WTC11 (cell line): ENCODE results near the gene RYR2. TPM values are rescaled to one million over a fixed set of nuclear protein-coding genes. Genes with fewer than 3 reads are reported as not detected.

Experiments used
- ATAC-seq: fragments of 200-7000 bp; cut with Tn5 transposase; 2 replicates; pipeline ENCODE4 v1.10.0; 2021; ENCODE audit warnings: mild to moderate bottlenecking, moderate library complexity
- CTCF ChIA-PET: fragments of 300-600 bp; sonication (Branson Sonifier 250); formaldehyde crosslinking; loops from one replicate; lab custom pipeline; 2021; ENCODE audit warnings: antibody characterized with exemption; lab: Charles Lee
- POLR2A ChIA-PET: fragments of 350-600 bp; sonication (Branson Sonifier 250); formaldehyde crosslinking; loops from one replicate; lab custom pipeline; 2021; ENCODE audit warnings: antibody characterized with exemption; lab: Charles Lee
- DNase-seq: peaks from one replicate; pipeline ENCODE4 v3.0.0; 2021; ENCODE audit warnings: low spot score
- H3K27ac Mint-ChIP-seq: 2 replicates; pipeline ENCODE4 v1.8.0; 2021; ENCODE audit warnings: mixed read lengths
- H3K27me3 Mint-ChIP-seq: 2 replicates; pipeline ENCODE4 v1.8.0; 2021; ENCODE audit warnings: low read depth, mild to moderate bottlenecking, moderate library complexity, mixed read lengths
- H3K36me3 Mint-ChIP-seq: 2 replicates; pipeline ENCODE4 v1.8.0; 2021; ENCODE audit warnings: mixed read lengths
- H3K4me1 Mint-ChIP-seq: 2 replicates; pipeline ENCODE4 v1.8.0; 2022; ENCODE audit warnings: mixed read lengths
- H3K4me3 Mint-ChIP-seq: 2 replicates; pipeline ENCODE4 v1.8.0; 2021; ENCODE audit warnings: mild to moderate bottlenecking, moderate library complexity, mixed read lengths
- H3K9me3 Mint-ChIP-seq: 2 replicates; pipeline ENCODE4 v1.8.0; 2021; ENCODE audit warnings: mixed read lengths
- ATF1 ChIP-seq: sonication (generic); formaldehyde crosslinking; IDR thresholded peaks from 2 replicates; pipeline ENCODE4 v1.8.1; 2023; ENCODE audit warnings: mild to moderate bottlenecking, moderate library complexity, missing genetic modification reagents
- ESRRA ChIP-seq: sonication (generic); formaldehyde crosslinking; IDR thresholded peaks from 2 replicates; pipeline ENCODE4 v1.8.1; 2022; ENCODE audit warnings: mild to moderate bottlenecking, missing genetic modification reagents, borderline replicate concordance
- GABPB1 ChIP-seq: sonication (generic); formaldehyde crosslinking; IDR thresholded peaks from 2 replicates; pipeline ENCODE4 v1.8.1; 2023; ENCODE audit warnings: mild to moderate bottlenecking, missing genetic modification reagents
- HMGA2 ChIP-seq: fragments of 250-450 bp; sonication (Bioruptor Pico); IDR thresholded peaks from 2 replicates; pipeline ENCODE4 v1.4.0; 2021; ENCODE audit warnings: mild to moderate bottlenecking, moderate library complexity
- NFYB ChIP-seq: sonication (generic); formaldehyde crosslinking; conservative IDR thresholded peaks from 2 replicates; pipeline ENCODE4 v1.8.0; 2022; ENCODE audit warnings: low read depth, missing genetic modification reagents
- RELA ChIP-seq: sonication (generic); formaldehyde crosslinking; IDR thresholded peaks from 2 replicates; pipeline ENCODE4 v1.8.1; 2022; ENCODE audit warnings: missing genetic modification reagents, mild to moderate bottlenecking, borderline replicate concordance
- RORB ChIP-seq: fragments of 250-450 bp; sonication (Bioruptor Pico); IDR thresholded peaks from 2 replicates; pipeline ENCODE4 v1.9.0; 2021; ENCODE audit warnings: mild to moderate bottlenecking
- SP1 ChIP-seq: sonication (generic); formaldehyde crosslinking; conservative IDR thresholded peaks from 2 replicates; pipeline ENCODE4 v1.8.1; 2022; ENCODE audit warnings: missing genetic modification reagents
- ZNF138 ChIP-seq: sonication (generic); formaldehyde crosslinking; conservative IDR thresholded peaks from 2 replicates; pipeline ENCODE4 v1.8.1; 2022; ENCODE audit warnings: mild to moderate bottlenecking, moderate library complexity, missing genetic modification reagents
- ZNF219 ChIP-seq: sonication (generic); formaldehyde crosslinking; IDR thresholded peaks from 2 replicates; pipeline ENCODE4 v1.8.0; 2023; ENCODE audit warnings: missing genetic modification reagents, mild to moderate bottlenecking, borderline replicate concordance
- total RNA-seq: library from RNA; stranded (reverse); gene quantifications from 3 replicates; pipeline ENCODE4 v1.2.3, GENCODE V29; 2021
- TF ChIP-seq, protein P1 (sequence below): fragments of 250-450 bp; sonication (Bioruptor Pico); IDR thresholded peaks from 2 replicates; pipeline ENCODE4 v1.9.0; 2021; ENCODE audit warnings: moderate library complexity, mild to moderate bottlenecking, inconsistent platforms, borderline replicate concordance
- TF ChIP-seq, protein P2 (sequence below): sonication (generic); formaldehyde crosslinking; IDR thresholded peaks from 2 replicates; pipeline ENCODE4 v1.8.0; 2022; ENCODE audit warnings: mild to moderate bottlenecking, missing genetic modification reagents
- TF ChIP-seq, protein P3 (sequence below): sonication (generic); formaldehyde crosslinking; IDR thresholded peaks from 2 replicates; pipeline ENCODE4 v1.8.1; 2023; ENCODE audit warnings: mild to moderate bottlenecking, missing genetic modification reagents
- TF ChIP-seq, protein P4 (sequence below): sonication (generic); formaldehyde crosslinking; IDR thresholded peaks from 2 replicates; pipeline ENCODE4 v1.8.1; 2022; ENCODE audit warnings: mild to moderate bottlenecking, moderate library complexity, missing genetic modification reagents
- TF ChIP-seq, protein P5 (sequence below): fragments of 200-600 bp; IDR thresholded peaks from 2 replicates; pipeline ENCODE4 v1.8.0; 2022; ENCODE audit warnings: antibody characterized with exemption
- TF ChIP-seq, protein P6 (sequence below): sonication (generic); formaldehyde crosslinking; IDR thresholded peaks from 2 replicates; pipeline ENCODE4 v1.8.0; 2022; ENCODE audit warnings: mild to moderate bottlenecking, missing genetic modification reagents
- TF ChIP-seq, protein P7 (sequence below): fragments of 250-450 bp; sonication (Bioruptor Pico); conservative IDR thresholded peaks from 2 replicates; pipeline ENCODE4 v1.9.0; 2021; ENCODE audit warnings: mild to moderate bottlenecking

The RYR2 gene
- total RNA-seq, 1 experiment from 2014 or later: 7.9 TPM

DNA sequence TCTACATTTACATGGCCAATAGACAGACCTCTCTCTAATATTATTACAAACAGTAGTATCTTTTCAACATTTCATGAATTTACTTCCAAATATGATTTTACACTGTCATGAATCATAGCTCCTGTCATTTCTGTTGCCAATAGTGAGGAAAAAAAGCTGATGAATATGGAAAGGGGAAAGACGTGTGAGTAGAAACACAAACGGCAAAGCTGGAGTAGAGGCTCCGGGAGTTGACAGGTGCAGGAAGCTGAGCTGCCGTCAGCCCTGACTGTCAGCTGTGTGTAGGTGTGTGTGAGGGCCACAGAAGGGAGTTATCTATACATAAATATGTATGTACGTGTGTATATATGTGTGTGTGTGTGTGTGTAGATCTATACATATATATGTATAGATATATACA, 431.9 kb downstream of the RYR2 start (continued):
- TF ChIP-seq, protein P1, sequence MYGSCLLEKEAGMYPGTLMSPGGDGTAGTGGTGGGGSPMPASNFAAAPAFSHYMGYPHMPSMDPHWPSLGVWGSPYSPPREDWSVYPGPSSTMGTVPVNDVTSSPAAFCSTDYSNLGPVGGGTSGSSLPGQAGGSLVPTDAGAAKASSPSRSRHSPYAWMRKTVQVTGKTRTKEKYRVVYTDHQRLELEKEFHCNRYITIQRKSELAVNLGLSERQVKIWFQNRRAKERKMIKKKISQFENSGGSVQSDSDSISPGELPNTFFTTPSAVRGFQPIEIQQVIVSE (CRISPR knock-in tag): no peak

DNA sequence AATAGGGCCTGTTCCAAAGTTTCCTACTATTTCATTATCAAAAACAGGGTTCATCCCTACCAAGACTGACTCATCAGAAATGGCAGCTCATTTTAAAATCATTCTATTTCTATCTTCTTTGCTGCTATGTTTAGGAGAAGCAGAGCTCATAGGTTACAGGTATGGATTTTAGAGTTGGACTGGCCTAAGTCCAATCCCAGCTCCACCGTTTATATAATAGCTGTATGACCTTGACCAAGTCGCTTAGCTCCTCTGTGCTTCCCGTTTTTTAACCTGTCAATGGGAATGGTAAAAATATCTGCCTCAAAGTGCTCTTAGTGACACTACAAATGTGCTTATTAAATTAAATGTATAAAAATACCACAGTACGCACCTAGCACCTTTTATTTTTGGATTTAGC, 436.1 kb downstream of the RYR2 start:
- ChIA-PET CTCF (interaction anchor here (0.6 kb wide), 1 partner anchor 93 kb away, joined by 3 read pairs; no protein-coding TSS in a partner anchor), POLR2A (no interaction called here)
- H3K36me3 Mint-ChIP-seq: no peaks in the 10 kb centered on the region; the same call in 1 of the 2 replicates
- ATAC-seq: no peak
- H3K4me3 Mint-ChIP-seq: no peak overlapping the region
- no peaks in the 10 kb centered on the region for H3K27me3 Mint-ChIP-seq
- TF ChIP-seq, protein P2, sequence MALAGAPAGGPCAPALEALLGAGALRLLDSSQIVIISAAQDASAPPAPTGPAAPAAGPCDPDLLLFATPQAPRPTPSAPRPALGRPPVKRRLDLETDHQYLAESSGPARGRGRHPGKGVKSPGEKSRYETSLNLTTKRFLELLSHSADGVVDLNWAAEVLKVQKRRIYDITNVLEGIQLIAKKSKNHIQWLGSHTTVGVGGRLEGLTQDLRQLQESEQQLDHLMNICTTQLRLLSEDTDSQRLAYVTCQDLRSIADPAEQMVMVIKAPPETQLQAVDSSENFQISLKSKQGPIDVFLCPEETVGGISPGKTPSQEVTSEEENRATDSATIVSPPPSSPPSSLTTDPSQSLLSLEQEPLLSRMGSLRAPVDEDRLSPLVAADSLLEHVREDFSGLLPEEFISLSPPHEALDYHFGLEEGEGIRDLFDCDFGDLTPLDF (CRISPR knock-in tag): no peak
- TF ChIP-seq, protein P3, sequence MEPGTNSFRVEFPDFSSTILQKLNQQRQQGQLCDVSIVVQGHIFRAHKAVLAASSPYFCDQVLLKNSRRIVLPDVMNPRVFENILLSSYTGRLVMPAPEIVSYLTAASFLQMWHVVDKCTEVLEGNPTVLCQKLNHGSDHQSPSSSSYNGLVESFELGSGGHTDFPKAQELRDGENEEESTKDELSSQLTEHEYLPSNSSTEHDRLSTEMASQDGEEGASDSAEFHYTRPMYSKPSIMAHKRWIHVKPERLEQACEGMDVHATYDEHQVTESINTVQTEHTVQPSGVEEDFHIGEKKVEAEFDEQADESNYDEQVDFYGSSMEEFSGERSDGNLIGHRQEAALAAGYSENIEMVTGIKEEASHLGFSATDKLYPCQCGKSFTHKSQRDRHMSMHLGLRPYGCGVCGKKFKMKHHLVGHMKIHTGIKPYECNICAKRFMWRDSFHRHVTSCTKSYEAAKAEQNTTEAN (CRISPR knock-in tag): no peak
- TF ChIP-seq RORB (no peak), SP1 (CRISPR knock-in tag) (no peak), ZNF219 (CRISPR knock-in tag) (no peak), ATF1 (CRISPR knock-in tag) (no peak)
- TF ChIP-seq, protein P4, sequence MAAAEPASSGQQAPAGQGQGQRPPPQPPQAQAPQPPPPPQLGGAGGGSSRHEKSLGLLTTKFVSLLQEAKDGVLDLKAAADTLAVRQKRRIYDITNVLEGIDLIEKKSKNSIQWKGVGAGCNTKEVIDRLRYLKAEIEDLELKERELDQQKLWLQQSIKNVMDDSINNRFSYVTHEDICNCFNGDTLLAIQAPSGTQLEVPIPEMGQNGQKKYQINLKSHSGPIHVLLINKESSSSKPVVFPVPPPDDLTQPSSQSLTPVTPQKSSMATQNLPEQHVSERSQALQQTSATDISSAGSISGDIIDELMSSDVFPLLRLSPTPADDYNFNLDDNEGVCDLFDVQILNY: no peak
- TF ChIP-seq, protein P5, sequence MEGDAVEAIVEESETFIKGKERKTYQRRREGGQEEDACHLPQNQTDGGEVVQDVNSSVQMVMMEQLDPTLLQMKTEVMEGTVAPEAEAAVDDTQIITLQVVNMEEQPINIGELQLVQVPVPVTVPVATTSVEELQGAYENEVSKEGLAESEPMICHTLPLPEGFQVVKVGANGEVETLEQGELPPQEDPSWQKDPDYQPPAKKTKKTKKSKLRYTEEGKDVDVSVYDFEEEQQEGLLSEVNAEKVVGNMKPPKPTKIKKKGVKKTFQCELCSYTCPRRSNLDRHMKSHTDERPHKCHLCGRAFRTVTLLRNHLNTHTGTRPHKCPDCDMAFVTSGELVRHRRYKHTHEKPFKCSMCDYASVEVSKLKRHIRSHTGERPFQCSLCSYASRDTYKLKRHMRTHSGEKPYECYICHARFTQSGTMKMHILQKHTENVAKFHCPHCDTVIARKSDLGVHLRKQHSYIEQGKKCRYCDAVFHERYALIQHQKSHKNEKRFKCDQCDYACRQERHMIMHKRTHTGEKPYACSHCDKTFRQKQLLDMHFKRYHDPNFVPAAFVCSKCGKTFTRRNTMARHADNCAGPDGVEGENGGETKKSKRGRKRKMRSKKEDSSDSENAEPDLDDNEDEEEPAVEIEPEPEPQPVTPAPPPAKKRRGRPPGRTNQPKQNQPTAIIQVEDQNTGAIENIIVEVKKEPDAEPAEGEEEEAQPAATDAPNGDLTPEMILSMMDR: no peak
- no peak for DNase-seq
- H3K27ac Mint-ChIP-seq: no peak overlapping the region
- H3K4me1 Mint-ChIP-seq: no peaks in the 10 kb centered on the region
- H3K9me3 Mint-ChIP-seq: peaks cover 5% of the 10 kb centered on the region

DNA sequence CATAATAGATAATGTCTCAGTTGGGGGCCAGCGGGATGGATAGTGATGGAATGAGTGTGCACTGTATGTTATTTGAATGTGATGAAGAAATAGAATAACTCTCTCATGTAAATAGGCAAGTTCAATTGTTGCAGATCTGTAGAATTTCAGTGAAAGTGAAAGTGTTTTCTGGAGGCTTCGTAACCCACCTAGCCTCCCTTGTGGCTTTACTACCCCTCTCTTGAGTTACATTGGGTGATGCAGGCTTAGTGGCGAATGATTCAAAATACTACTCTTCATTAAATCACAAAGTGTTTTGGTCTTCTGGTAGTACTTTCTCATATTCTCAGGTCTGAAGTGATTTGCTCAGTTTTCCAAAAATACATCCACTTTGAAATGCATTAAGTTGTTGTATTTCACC, 436.9 kb downstream of the RYR2 start:
- no peaks in the 10 kb centered on the region; the same call in 1 of the 2 replicates for H3K36me3 Mint-ChIP-seq
- H3K27ac Mint-ChIP-seq: no peak overlapping the region
- H3K27me3 Mint-ChIP-seq: no peaks in the 10 kb centered on the region
- no peak for TF ChIP-seq GABPB1 (CRISPR knock-in tag)
- TF ChIP-seq, protein P3 (CRISPR knock-in tag): no peak
- no peak for TF ChIP-seq HMGA2
- TF ChIP-seq ESRRA: no peak
- TF ChIP-seq, protein P6, sequence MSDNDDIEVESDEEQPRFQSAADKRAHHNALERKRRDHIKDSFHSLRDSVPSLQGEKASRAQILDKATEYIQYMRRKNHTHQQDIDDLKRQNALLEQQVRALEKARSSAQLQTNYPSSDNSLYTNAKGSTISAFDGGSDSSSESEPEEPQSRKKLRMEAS (CRISPR knock-in tag): no peak
- TF ChIP-seq NFYB: no peak
- TF ChIP-seq RELA: no peak
- TF ChIP-seq, protein P7, sequence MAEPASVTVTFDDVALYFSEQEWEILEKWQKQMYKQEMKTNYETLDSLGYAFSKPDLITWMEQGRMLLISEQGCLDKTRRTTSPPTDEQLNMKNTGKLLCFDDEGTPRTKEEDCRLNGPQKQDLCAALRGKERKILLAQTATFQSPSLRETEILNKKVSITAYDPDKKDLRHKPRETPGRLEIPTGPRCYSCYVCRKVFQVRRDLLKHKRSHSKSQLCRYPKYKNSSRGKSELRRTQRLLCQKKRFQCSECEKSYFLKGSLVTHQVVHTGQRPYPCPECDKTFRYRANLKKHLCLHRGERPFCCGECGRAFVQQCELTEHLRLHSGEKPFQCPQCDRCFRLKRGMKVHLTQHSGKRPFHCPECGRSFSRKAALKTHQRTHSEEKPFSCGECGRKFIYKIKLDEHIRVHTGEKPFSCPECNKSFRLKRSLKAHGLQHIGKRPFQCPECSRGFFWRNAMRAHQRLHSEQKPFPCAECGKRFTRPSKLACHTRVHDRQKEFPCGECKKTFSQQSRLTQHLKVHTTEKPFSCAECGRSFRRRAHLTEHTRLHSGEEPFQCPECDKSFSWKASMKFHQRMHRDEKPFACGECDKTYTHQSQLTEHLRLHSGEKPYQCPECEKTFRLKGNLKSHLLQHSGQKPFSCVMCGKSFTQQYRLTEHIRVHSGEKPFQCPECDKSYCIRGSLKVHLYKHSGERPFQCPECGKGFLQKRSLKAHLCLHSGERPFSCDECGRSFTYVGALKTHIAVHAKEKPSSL: no peak
- no peak for TF ChIP-seq SP1 (CRISPR knock-in tag)
- TF ChIP-seq ZNF138 (CRISPR knock-in tag): no peak
- ChIA-PET CTCF (no interaction called here), POLR2A (no interaction called here)
- peaks cover 4% of the 10 kb centered on the region for H3K4me1 Mint-ChIP-seq
- no peak for DNase-seq
- H3K9me3 Mint-ChIP-seq: peaks cover 5% of the 10 kb centered on the region
- no peak for ATAC-seq
- no peak overlapping the region for H3K4me3 Mint-ChIP-seq
